ENCODE data around the gene CFAP77.

CFAP77 gene

DNA sequence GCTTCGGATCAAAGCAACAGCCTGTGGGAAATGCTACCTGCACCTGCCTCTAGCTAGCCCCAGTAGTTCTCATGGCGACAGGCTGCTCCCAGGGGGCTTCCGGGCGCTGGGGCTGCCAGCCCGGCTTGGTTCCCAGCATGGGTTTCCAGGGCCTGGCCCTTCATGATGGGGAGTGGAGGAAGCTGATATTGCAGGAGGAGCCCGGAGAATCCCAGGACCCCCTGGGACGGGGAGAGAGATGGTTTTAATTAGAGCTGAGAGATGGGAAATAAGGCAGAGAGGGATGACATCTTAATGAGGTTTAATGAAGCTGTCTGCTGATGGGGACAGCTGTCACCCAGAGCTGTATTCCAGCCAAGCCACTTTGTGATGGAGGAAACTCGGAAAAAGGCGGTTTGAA, 78.6 kb downstream of the CFAP77 start:
- Histone ChIP-seq H3K4me2 (ENCODE audit: low read length) (no peak overlapping the region), H2AFZ (ENCODE audit: insufficient read depth, low read length, poor library complexity) (no peak overlapping the region), H3K23ac (ENCODE audit: low read length) (no peak overlapping the region), H2BK12ac (ENCODE audit: low read length) (no peak overlapping the region), H2BK5ac (ENCODE audit: low read depth, low read length, poor library complexity) (no peak overlapping the region), H3K36me3 (ENCODE audit: control insufficient read depth in 1 of 2, insufficient read depth in 2 of 2, low read length in 2 of 2) (no peaks in the 10 kb centered on the region), H2AK5ac (ENCODE audit: low read length) (no peak overlapping the region), H3K79me1 (ENCODE audit: low read length) (no peaks in the 10 kb centered on the region), H3K9ac (ENCODE audit: low read length) (no peak overlapping the region), H3K79me2 (ENCODE audit: control insufficient read depth, insufficient read depth, low read length, poor library complexity) (no peaks in the 10 kb centered on the region), H3K4me3 (ENCODE audit: low read depth, low read length) (no peak overlapping the region), H3K14ac (ENCODE audit: low read length) (no peak overlapping the region), H4K8ac (ENCODE audit: low read depth, low read length) (no peak overlapping the region), H3K18ac (ENCODE audit: low read length) (no peak overlapping the region), H3K4ac (ENCODE audit: low read depth, low read length) (no peak overlapping the region), H2BK120ac (ENCODE audit: insufficient read depth, low read length, poor library complexity) (no peak overlapping the region), H3K27me3 (ENCODE audit: insufficient read depth, low read length) (no peaks in the 10 kb centered on the region), H3K4me1 (ENCODE audit: control insufficient read depth in 1 of 2, insufficient read depth in 2 of 2, low read length in 2 of 2) (no peaks in the 10 kb centered on the region), H4K91ac (ENCODE audit: low read depth, low read length) (no peak overlapping the region), H3K9me3 (ENCODE audit: insufficient read depth, low read depth, low read length) (peaks cover 10% of the 10 kb centered on the region), H4K12ac (ENCODE audit: low read depth, low read length) (no peak overlapping the region), H3K27ac (ENCODE audit: low read depth, low read length) (no peak overlapping the region)
- DNase-seq: no peak
- no CpG with 5 or more reads among the region's 9 CpGs for WGBS (ENCODE audit: extremely low coverage, insufficient coverage, insufficient read length)

DNA sequence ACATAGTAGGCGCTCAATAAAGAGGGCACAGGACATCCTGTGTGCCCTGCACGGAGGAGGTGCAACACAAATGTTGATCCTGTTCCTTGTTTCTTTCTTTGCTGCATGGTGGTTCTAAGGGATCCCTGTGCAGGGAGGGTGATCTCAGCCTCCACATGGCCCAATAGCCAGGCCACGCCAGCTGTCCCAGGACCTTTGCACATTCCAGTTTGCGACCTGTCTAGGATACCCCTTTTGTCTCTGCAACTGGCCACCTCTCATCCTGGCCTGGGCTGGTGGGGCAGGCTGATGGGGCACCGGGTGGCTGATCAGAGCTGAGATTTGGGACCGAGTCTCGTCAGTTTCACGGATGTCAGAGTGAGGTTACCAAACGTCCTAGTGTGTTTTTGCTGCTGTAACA, 79.5 kb downstream of the CFAP77 start:
- H3K36me3 ChIP-seq (ENCODE audit: control insufficient read depth in 1 of 2, insufficient read depth in 2 of 2, low read length in 2 of 2): no peaks in the 10 kb centered on the region
- no peaks in the 10 kb centered on the region for H3K79me2 ChIP-seq (ENCODE audit: control insufficient read depth, insufficient read depth, low read length, poor library complexity)
- H4K91ac ChIP-seq (ENCODE audit: low read depth, low read length): no peak overlapping the region
- no peaks in the 10 kb centered on the region for H3K79me1 ChIP-seq (ENCODE audit: low read length)
- H2BK12ac ChIP-seq (ENCODE audit: low read length): no peak overlapping the region
- no peak for DNase-seq
- no peaks in the 10 kb centered on the region for H3K27me3 ChIP-seq (ENCODE audit: insufficient read depth, low read length)
- H3K27ac ChIP-seq (ENCODE audit: low read depth, low read length): no peak overlapping the region
- H2AK5ac ChIP-seq (ENCODE audit: low read length): no peak overlapping the region
- H3K9ac ChIP-seq (ENCODE audit: low read length): no peak overlapping the region
- H3K23ac ChIP-seq (ENCODE audit: low read length): no peak overlapping the region
- no peak overlapping the region for H3K4me3 ChIP-seq (ENCODE audit: low read depth, low read length)
- H3K9me3 ChIP-seq (ENCODE audit: insufficient read depth, low read depth, low read length): peaks cover 14% of the 10 kb centered on the region
- H2BK120ac ChIP-seq (ENCODE audit: insufficient read depth, low read length, poor library complexity): no peak overlapping the region
- no peak overlapping the region for H2AFZ ChIP-seq (ENCODE audit: insufficient read depth, low read length, poor library complexity)
- H3K4ac ChIP-seq (ENCODE audit: low read depth, low read length): no peak overlapping the region
- no peaks in the 10 kb centered on the region for H3K4me1 ChIP-seq (ENCODE audit: control insufficient read depth in 1 of 2, insufficient read depth in 2 of 2, low read length in 2 of 2)
- no peak overlapping the region for H3K18ac ChIP-seq (ENCODE audit: low read length)
- H4K12ac ChIP-seq (ENCODE audit: low read depth, low read length): no peak overlapping the region
- no peak overlapping the region for H4K8ac ChIP-seq (ENCODE audit: low read depth, low read length)
- H3K4me2 ChIP-seq (ENCODE audit: low read length): no peak overlapping the region
- H2BK5ac ChIP-seq (ENCODE audit: low read depth, low read length, poor library complexity): no peak overlapping the region
- WGBS (ENCODE audit: extremely low coverage, insufficient coverage, insufficient read length): no CpG with 5 or more reads among the region's 9 CpGs
- H3K14ac ChIP-seq (ENCODE audit: low read length): no peak overlapping the region

DNA sequence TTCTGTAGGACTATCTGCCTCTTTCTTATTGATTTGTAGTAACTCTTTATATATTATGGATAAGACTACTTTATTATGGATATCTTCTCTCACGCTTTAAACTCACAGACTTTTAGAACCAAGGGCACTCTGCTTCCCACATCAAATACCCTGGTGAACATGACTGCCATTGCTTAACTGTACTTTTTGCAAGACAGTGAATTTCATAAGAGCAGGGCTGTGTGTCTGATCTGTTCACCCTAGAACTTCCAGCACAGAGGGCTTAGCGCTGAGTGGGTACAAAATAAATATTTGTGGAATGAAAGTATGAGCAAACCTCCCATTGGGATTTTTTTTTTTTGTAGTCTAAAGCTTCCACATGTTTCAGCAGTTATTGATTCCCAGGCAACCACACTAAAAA, 84.8 kb downstream of the CFAP77 start:
- Histone ChIP-seq H3K4ac (ENCODE audit: low read depth, low read length) (no peak overlapping the region), H3K4me3 (ENCODE audit: low read depth, low read length) (no peak overlapping the region), H3K9ac (ENCODE audit: low read length) (no peak overlapping the region), H3K9me3 (ENCODE audit: insufficient read depth, low read depth, low read length) (peaks cover 15% of the 10 kb centered on the region), H4K12ac (ENCODE audit: low read depth, low read length) (no peak overlapping the region), H2BK5ac (ENCODE audit: low read depth, low read length, poor library complexity) (no peak overlapping the region), H2BK120ac (ENCODE audit: insufficient read depth, low read length, poor library complexity) (no peak overlapping the region), H3K23ac (ENCODE audit: low read length) (no peak overlapping the region), H4K91ac (ENCODE audit: low read depth, low read length) (no peak overlapping the region), H3K36me3 (ENCODE audit: control insufficient read depth in 1 of 2, insufficient read depth in 2 of 2, low read length in 2 of 2) (no peaks in the 10 kb centered on the region), H3K27me3 (ENCODE audit: insufficient read depth, low read length) (no peaks in the 10 kb centered on the region), H3K18ac (ENCODE audit: low read length) (no peak overlapping the region), H3K4me2 (ENCODE audit: low read length) (no peak overlapping the region), H3K27ac (ENCODE audit: low read depth, low read length) (no peak overlapping the region), H2BK12ac (ENCODE audit: low read length) (no peak overlapping the region), H2AK5ac (ENCODE audit: low read length) (no peak overlapping the region), H2AFZ (ENCODE audit: insufficient read depth, low read length, poor library complexity) (no peak overlapping the region), H3K14ac (ENCODE audit: low read length) (no peak overlapping the region), H3K4me1 (ENCODE audit: control insufficient read depth in 1 of 2, insufficient read depth in 2 of 2, low read length in 2 of 2) (no peaks in the 10 kb centered on the region), H3K79me1 (ENCODE audit: low read length) (no peaks in the 10 kb centered on the region), H4K8ac (ENCODE audit: low read depth, low read length) (no peak overlapping the region), H3K79me2 (ENCODE audit: control insufficient read depth, insufficient read depth, low read length, poor library complexity) (no peaks in the 10 kb centered on the region)
- DNase-seq: no peak
- WGBS (ENCODE audit: extremely low coverage, insufficient coverage, insufficient read length): no CpG with 5 or more reads among the region's 2 CpGs

DNA sequence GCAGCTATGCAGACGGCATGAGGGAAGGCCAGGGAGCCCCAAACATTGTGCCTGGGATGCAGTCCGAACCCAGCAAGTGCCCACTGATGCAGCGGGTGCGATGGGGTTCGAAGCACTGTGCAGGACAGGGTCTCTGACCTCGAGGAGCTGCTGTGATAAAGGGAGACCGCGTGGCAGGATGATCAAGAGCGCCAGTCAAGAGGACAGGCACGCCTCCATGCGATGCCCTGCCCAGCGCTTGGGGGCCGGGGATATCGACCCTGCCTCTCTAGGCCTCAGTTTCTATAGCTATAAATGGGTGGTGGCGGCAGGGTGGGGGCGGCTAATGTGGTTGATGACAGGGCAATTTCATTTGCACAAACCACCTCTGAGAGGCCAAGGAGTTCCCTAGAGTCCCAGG, 87.7 kb downstream of the CFAP77 start:
- Histone ChIP-seq H3K79me2 (ENCODE audit: control insufficient read depth, insufficient read depth, low read length, poor library complexity) (no peaks in the 10 kb centered on the region), H3K4ac (ENCODE audit: low read depth, low read length) (no peak overlapping the region), H3K4me1 (ENCODE audit: control insufficient read depth in 1 of 2, insufficient read depth in 2 of 2, low read length in 2 of 2) (no peaks in the 10 kb centered on the region), H2BK120ac (ENCODE audit: insufficient read depth, low read length, poor library complexity) (no peak overlapping the region), H2BK12ac (ENCODE audit: low read length) (no peak overlapping the region), H4K8ac (ENCODE audit: low read depth, low read length) (no peak overlapping the region), H3K9ac (ENCODE audit: low read length) (no peak overlapping the region), H3K18ac (ENCODE audit: low read length) (no peak overlapping the region), H3K4me2 (ENCODE audit: low read length) (no peak overlapping the region), H4K91ac (ENCODE audit: low read depth, low read length) (no peak overlapping the region), H3K14ac (ENCODE audit: low read length) (no peak overlapping the region), H3K27ac (ENCODE audit: low read depth, low read length) (no peak overlapping the region), H3K79me1 (ENCODE audit: low read length) (no peaks in the 10 kb centered on the region), H3K9me3 (ENCODE audit: insufficient read depth, low read depth, low read length) (peaks cover 10% of the 10 kb centered on the region), H3K27me3 (ENCODE audit: insufficient read depth, low read length) (no peaks in the 10 kb centered on the region), H3K23ac (ENCODE audit: low read length) (no peak overlapping the region), H2AFZ (ENCODE audit: insufficient read depth, low read length, poor library complexity) (no peak overlapping the region), H3K4me3 (ENCODE audit: low read depth, low read length) (no peak overlapping the region), H2AK5ac (ENCODE audit: low read length) (no peak overlapping the region), H2BK5ac (ENCODE audit: low read depth, low read length, poor library complexity) (no peak overlapping the region), H4K12ac (ENCODE audit: low read depth, low read length) (no peak overlapping the region), H3K36me3 (ENCODE audit: control insufficient read depth in 1 of 2, insufficient read depth in 2 of 2, low read length in 2 of 2) (no peaks in the 10 kb centered on the region)
- WGBS (ENCODE audit: extremely low coverage, insufficient coverage, insufficient read length): no CpG with 5 or more reads among the region's 16 CpGs
- DNase-seq: no peak
